ENCODE results near the gene GLP2R. TPM values are rescaled to one million over a fixed set of nuclear protein-coding genes. Genes with fewer than 3 reads are reported as not detected.

The GLP2R gene
- total RNA-seq, 1 experiment from 2014 or later: 0.22 TPM

DNA sequence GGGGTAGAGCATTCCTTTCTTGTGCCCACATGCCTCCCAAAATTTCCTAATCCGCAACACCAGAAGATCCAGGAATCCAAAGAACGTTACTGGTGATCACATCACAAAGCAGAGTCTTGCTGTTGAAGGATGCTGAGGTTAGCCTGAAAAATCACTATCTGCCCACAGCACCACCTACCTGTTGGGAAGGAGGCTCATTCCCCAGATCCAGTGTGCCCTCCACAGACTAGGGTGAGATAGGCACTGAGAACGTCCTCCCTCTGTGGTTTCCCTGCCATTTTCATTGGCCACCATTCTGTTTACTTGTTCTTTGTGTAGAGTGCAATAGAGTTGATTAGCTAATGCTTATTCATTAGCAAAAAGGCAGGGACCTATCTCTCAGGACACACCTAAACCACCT lies 49.0 kb downstream of the GLP2R start:
- H2AFZ ChIP-seq (ENCODE audit: low read length): no peak overlapping the region
- no peak overlapping the region for H3K4me3 ChIP-seq (ENCODE audit: low read length)
- no peaks in the 10 kb centered on the region for H3K36me3 ChIP-seq (ENCODE audit: low read depth, low read length)
- H4K20me1 ChIP-seq (ENCODE audit: low read length): no peaks in the 10 kb centered on the region
- no peaks in the 10 kb centered on the region for H3F3A ChIP-seq (ENCODE audit: low read length, unreplicated experiment)
- H3K9me2 ChIP-seq (replicated peaks; ENCODE audit: low read length): no peaks in the 10 kb centered on the region
- ATAC-seq (no peak), DNase-seq (no peak)
- H3K9me3 ChIP-seq (ENCODE audit: low read length): no peaks in the 10 kb centered on the region
- CTCF ChIA-PET: no interaction called here
- TF ChIP-seq CTCF (conservative IDR thresholded peaks at IDR 0.05; ENCODE audit: low read depth, low read length) (peak; percentile 31), EZH2phosphoT487 (IDR thresholded peaks at IDR 0.05; ENCODE audit: borderline replicate concordance, low read length) (no peak)
- BruUV-seq (replicated peaks): no TSS peak
- POLR2A ChIA-PET (ENCODE audit: unreplicated experiment): no interaction called here
- peaks cover 21% of the 10 kb centered on the region for H3K4me1 ChIP-seq (ENCODE audit: insufficient read depth, low read length)
- no peaks in the 10 kb centered on the region for H3K27me3 ChIP-seq (ENCODE audit: low read length)
- intact Hi-C loops (cut with micrococcal nuclease): no loop called here
- no peak overlapping the region for H3K9ac ChIP-seq (ENCODE audit: low read length)
- peak overlapping the region; percentile 41; the same call in 1 of the 2 replicates for H3K4me2 ChIP-seq (ENCODE audit: low read length)
- H3K27ac ChIP-seq (ENCODE audit: low read length): peak overlapping the region; percentile 56
- H3K79me2 ChIP-seq (ENCODE audit: low read length): no peaks in the 10 kb centered on the region

GRCh38 chr17:9875441-9875840 lies 49.7 kb downstream of the GLP2R start:
- no peaks in the 10 kb centered on the region for H3K9me2 ChIP-seq (replicated peaks; ENCODE audit: low read length)
- H3F3A ChIP-seq (ENCODE audit: low read length, unreplicated experiment): no peaks in the 10 kb centered on the region
- H3K9me3 ChIP-seq (ENCODE audit: low read length): no peaks in the 10 kb centered on the region
- H3K27ac ChIP-seq (ENCODE audit: low read length): peak overlapping the region; percentile 56
- H3K27me3 ChIP-seq (ENCODE audit: low read length): no peaks in the 10 kb centered on the region
- intact Hi-C loops (cut with micrococcal nuclease): no loop called here
- CTCF ChIA-PET: no interaction called here
- H3K79me2 ChIP-seq (ENCODE audit: low read length): no peaks in the 10 kb centered on the region
- POLR2A ChIA-PET (ENCODE audit: unreplicated experiment): no interaction called here
- peaks cover 29% of the 10 kb centered on the region for H3K4me1 ChIP-seq (ENCODE audit: insufficient read depth, low read length)
- H2AFZ ChIP-seq (ENCODE audit: low read length): no peak overlapping the region
- peak overlapping the region; percentile 41 for H3K4me2 ChIP-seq (ENCODE audit: low read length)
- no TSS peak for BruUV-seq (replicated peaks)
- TF ChIP-seq EZH2phosphoT487 (IDR thresholded peaks at IDR 0.05; ENCODE audit: borderline replicate concordance, low read length) (no peak), EZH2 (IDR thresholded peaks at IDR 0.05; ENCODE audit: low read length, unreplicated experiment) (no peak)
- H3K4me3 ChIP-seq (ENCODE audit: low read length): no peak overlapping the region
- ATAC-seq (peak; percentile 86), DNase-seq (peak; percentile 79)
- no peak overlapping the region for H3K9ac ChIP-seq (ENCODE audit: low read length)
- no peaks in the 10 kb centered on the region for H3K36me3 ChIP-seq (ENCODE audit: low read depth, low read length)
- no peaks in the 10 kb centered on the region for H4K20me1 ChIP-seq (ENCODE audit: low read length)

DNA sequence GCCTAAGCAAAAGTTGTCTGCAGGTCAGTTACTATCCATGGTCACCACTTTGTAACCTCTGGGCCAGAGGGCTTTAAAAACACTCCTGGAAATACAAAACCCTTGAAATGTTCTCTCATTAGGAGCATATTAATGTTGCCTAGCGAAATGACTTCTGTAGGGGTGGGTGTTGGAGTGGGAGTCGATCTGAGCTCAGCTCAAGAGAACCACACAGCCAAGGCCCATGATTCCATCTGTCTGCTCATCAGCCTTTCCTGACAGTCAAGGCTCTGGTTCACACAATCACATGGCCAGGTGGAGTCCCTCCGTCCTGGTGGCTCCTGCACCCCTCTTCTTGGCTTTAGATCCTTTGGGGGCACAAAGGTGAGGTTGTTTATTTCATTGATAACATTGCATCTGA lies 52.6 kb downstream of the GLP2R start:
- Histone ChIP-seq H3K79me2 (ENCODE audit: low read length) (no peaks in the 10 kb centered on the region), H4K20me1 (ENCODE audit: low read length) (no peaks in the 10 kb centered on the region), H2AFZ (ENCODE audit: low read length) (no peak overlapping the region), H3K27me3 (ENCODE audit: low read length) (no peaks in the 10 kb centered on the region), H3K4me3 (ENCODE audit: low read length) (no peak overlapping the region), H3K27ac (ENCODE audit: low read length) (no peak overlapping the region), H3K9ac (ENCODE audit: low read length) (no peak overlapping the region), H3F3A (ENCODE audit: low read length, unreplicated experiment) (no peaks in the 10 kb centered on the region), H3K9me2 (replicated peaks; ENCODE audit: low read length) (no peaks in the 10 kb centered on the region), H3K4me2 (ENCODE audit: low read length) (no peak overlapping the region), H3K36me3 (ENCODE audit: low read depth, low read length) (no peaks in the 10 kb centered on the region), H3K9me3 (ENCODE audit: low read length) (no peaks in the 10 kb centered on the region), H3K4me1 (ENCODE audit: insufficient read depth, low read length) (peaks cover 35% of the 10 kb centered on the region)
- no TSS peak for BruUV-seq (replicated peaks)
- no peak for ATAC-seq
- TF ChIP-seq CTCF (conservative IDR thresholded peaks at IDR 0.05; ENCODE audit: low read depth, low read length) (no peak), EZH2phosphoT487 (IDR thresholded peaks at IDR 0.05; ENCODE audit: borderline replicate concordance, low read length) (no peak)
- ChIA-PET POLR2A (ENCODE audit: unreplicated experiment) (no interaction called here), CTCF (no interaction called here)
- no peak for DNase-seq
- intact Hi-C loops (cut with micrococcal nuclease): no loop called here

Data from PC-3 (cell line).